OCI-LY3 (cell line): ENCODE data around the gene RPP38.

Experiments used
- CTCF ChIP-seq: fragments of 200-600, 300-600 bp; sonication (generic); IDR thresholded peaks from 2 replicates; pipeline ENCODE4 v1.5.1; 2014; ENCODE audit warnings: antibody characterized with exemption, low read length, low read depth
- EZH2phosphoT487 ChIP-seq: fragments of 200-600 bp; shearing (Covaris generic); IDR thresholded peaks from 2 replicates; pipeline ENCODE4 v1.6.1; 2018; ENCODE audit warnings: antibody characterized with exemption, mixed run types, low read depth

- TF ChIP-seq CTCF (no peak), EZH2phosphoT487 (no peak)
Observed at GRCh38 chr10:15083674-15084501, 13.3 kb upstream of the RPP38 start.
